ENCODE data around the gene OPN4. TPM values are rescaled to one million over a fixed set of nuclear protein-coding genes. Genes with fewer than 3 reads are reported as not detected.

Gene OPN4
- polyA plus RNA-seq, 1 of the 3 experiments (the other 2 are of a cell fraction) = 0.03 TPM

GRCh38 chr10:86644152-86644793, 10.1 kb upstream of the OPN4 start:
- CTCF ChIA-PET = interaction anchor here (0.8 to 3.7 kb wide), 8 partner anchors 10 to 55 kb away, joined by 3 to 36 read pairs (median 4); partner anchors contain the start of gene OPN4
- no peak overlapping the region for H2AFZ ChIP-seq (ENCODE audit: low read depth)

GRCh38 chr10:86644794-86645445, 9.4 kb upstream of the OPN4 start:
- no peak overlapping the region for H2AFZ ChIP-seq (ENCODE audit: low read depth)
- H3K27me3 ChIP-seq (ENCODE audit: insufficient read depth) = no peaks in the 10 kb centered on the region
- DNase-seq = no peak
- H3K4me2 ChIP-seq = 0 out of 2 replicates have a peak overlapping the region, but pooled peaks have one; percentile 38
- 100% methylated on average over 4 of the region's 5 CpGs for WGBS (ENCODE audit: low lambda C conversion rate)
- no peak overlapping the region for H3K9ac ChIP-seq
- H3K4me3 ChIP-seq (ENCODE audit: low read depth in 2 of 2, low read length in 1 of 2) = no peak overlapping the region
- H3K9me2 ChIP-seq = no peaks in the 10 kb centered on the region
- H3K27ac ChIP-seq (ENCODE audit: low read depth in 2 of 2, low read length in 1 of 2) = no peak overlapping the region
- H4K20me1 ChIP-seq (ENCODE audit: insufficient read depth) = no peaks in the 10 kb centered on the region
- ChIA-PET CTCF (interaction anchor here (0.8 to 3.6 kb wide), 6 partner anchors 9 to 54 kb away, joined by 3 to 11 read pairs (median 4); partner anchors contain the start of gene OPN4), POLR2A (no interaction called here)
- no peaks in the 10 kb centered on the region for H3K9me3 ChIP-seq
- H3K36me3 ChIP-seq (replicated peaks in 1 of 2; ENCODE audit: control insufficient read depth in 1 of 2, insufficient read depth in 2 of 2, low read length in 1 of 2) = no peaks in the 10 kb centered on the region
- H3F3A ChIP-seq (replicated peaks; ENCODE audit: insufficient read depth) = peaks cover 11% of the 10 kb centered on the region
- H3K79me2 ChIP-seq (ENCODE audit: insufficient read depth) = no peaks in the 10 kb centered on the region
- peaks cover 11 to 37% of the 10 kb centered on the region in 2 experiments for H3K4me1 ChIP-seq (ENCODE audit: control insufficient read depth in 1 of 2, insufficient read depth in 2 of 2, low read depth in 1 of 2, low read length in 1 of 2)
- TF ChIP-seq TCF12 (IDR thresholded peaks at IDR 0.05) = no peak
- TF ChIP-seq MXI1 (IDR thresholded peaks at IDR 0.05; ENCODE audit: low read depth, low read length) = no peak
- no peak for TF ChIP-seq FOSL2 (IDR thresholded peaks at IDR 0.05; ENCODE audit: borderline replicate concordance, low read depth)
- TF ChIP-seq MEF2A (IDR thresholded peaks at IDR 0.05; ENCODE audit: borderline replicate concordance, low read depth) = no peak
- TF ChIP-seq YY1 (IDR thresholded peaks at IDR 0.05; ENCODE audit: low read depth) = no peak
- no peak for TF ChIP-seq CTCF (IDR thresholded peaks at IDR 0.05)
- no peak for TF ChIP-seq GABPA (IDR thresholded peaks at IDR 0.05; ENCODE audit: low read depth)
- no peak for TF ChIP-seq MAX (IDR thresholded peaks at IDR 0.05; ENCODE audit: low read depth)
- TF ChIP-seq SMC3 (IDR thresholded peaks at IDR 0.05; ENCODE audit: low read depth, low read length) = no peak
- no peak for TF ChIP-seq TEAD4 (IDR thresholded peaks at IDR 0.05; ENCODE audit: borderline replicate concordance, insufficient read depth)
- TF ChIP-seq RCOR1 (IDR thresholded peaks at IDR 0.05; ENCODE audit: low read length) = no peak
- TF ChIP-seq EP300 (IDR thresholded peaks at IDR 0.05; ENCODE audit: borderline replicate concordance in 1 of 2, low read depth in 1 of 2, low read length in 1 of 2) = no peak
- no peak for TF ChIP-seq RAD21 (IDR thresholded peaks at IDR 0.05; ENCODE audit: low read length)
- no peak for TF ChIP-seq FOXM1 (IDR thresholded peaks at IDR 0.05; ENCODE audit: low read depth)
- no peak for TF ChIP-seq FOXJ3 (CRISPR knock-in tag; IDR thresholded peaks at IDR 0.05)

More at GRCh38 chr10:86644152-86644793, 10.1 kb upstream of the OPN4 start:
- TF ChIP-seq FOSL2 (IDR thresholded peaks at IDR 0.05; ENCODE audit: borderline replicate concordance, low read depth) = no peak
- TF ChIP-seq PBX3 (IDR thresholded peaks at IDR 0.05) = peak; percentile 53; the same call in 1 of the 2 replicates
- peak; percentile 22 for TF ChIP-seq CTCF (IDR thresholded peaks at IDR 0.05)
- H3K27me3 ChIP-seq (ENCODE audit: insufficient read depth) = no peaks in the 10 kb centered on the region
- H3K9ac ChIP-seq = no peak overlapping the region
- peaks cover 11% of the 10 kb centered on the region for H3F3A ChIP-seq (replicated peaks; ENCODE audit: insufficient read depth)
- no peaks in the 10 kb centered on the region for H3K9me3 ChIP-seq
- no peak overlapping the region for H3K4me3 ChIP-seq (ENCODE audit: low read depth in 2 of 2, low read length in 1 of 2)
- no peaks in the 10 kb centered on the region for H3K9me2 ChIP-seq
- POLR2A ChIA-PET = no interaction called here
- peaks cover 6 to 30% of the 10 kb centered on the region in 2 experiments for H3K4me1 ChIP-seq (ENCODE audit: control insufficient read depth in 1 of 2, insufficient read depth in 2 of 2, low read depth in 1 of 2, low read length in 1 of 2)
- DNase-seq = peak; percentile 29
- WGBS (ENCODE audit: low lambda C conversion rate) = 58% methylated on average over 5 of the region's 5 CpGs
- H3K79me2 ChIP-seq (ENCODE audit: insufficient read depth) = no peaks in the 10 kb centered on the region
- 0 out of 2 replicates have a peak overlapping the region, but pooled peaks have one; percentile 38 for H3K4me2 ChIP-seq
- no peaks in the 10 kb centered on the region for H4K20me1 ChIP-seq (ENCODE audit: insufficient read depth)
- no peaks in the 10 kb centered on the region for H3K36me3 ChIP-seq (replicated peaks in 1 of 2; ENCODE audit: control insufficient read depth in 1 of 2, insufficient read depth in 2 of 2, low read length in 1 of 2)
- H3K27ac ChIP-seq (ENCODE audit: low read depth in 2 of 2, low read length in 1 of 2) = peak overlapping the region in 1 of 2 experiments; percentile 13; a peak in 1 of 4 replicates
